GM13976 (cell line): ENCODE data around the gene KCNH1.
"Not testable (repeated sequence)": the region's sequence is repeated elsewhere in the genome, so short reads cannot be mapped to it uniquely, and the experiment has no call there.

Source experiments
- DNase-seq: peaks from one replicate; pipeline ENCODE4 v3.0.0; 2012; ENCODE audit warnings: low spot score
- in situ Hi-C: fragments of 300-500 bp; cut with MboI; formaldehyde crosslinking; loops from one replicate; pipeline ENCODE4 v1.12.0; 2022; ENCODE audit warnings: low sequenced_read_pairs, mixed read lengths, inconsistent platforms; ENCODE audit not compliant: unreplicated experiment
- TF ChIP-seq, protein P1 (sequence below): IDR thresholded peaks from 2 replicates; pipeline ENCODE4 v1.5.1; 2012; ENCODE audit warnings: borderline replicate concordance, mild to moderate bottlenecking; ENCODE audit not compliant: insufficient read depth; ENCODE audit errors: extremely low read depth, missing control alignments, control extremely low read depth

The KCNH1 gene

GRCh38 chr1:210949940-210950546 is 183.9 kb downstream of the KCNH1 start:
- in situ Hi-C loops = not testable (repeated sequence)
- DNase-seq = peak; percentile 42
- TF ChIP-seq, protein P1, sequence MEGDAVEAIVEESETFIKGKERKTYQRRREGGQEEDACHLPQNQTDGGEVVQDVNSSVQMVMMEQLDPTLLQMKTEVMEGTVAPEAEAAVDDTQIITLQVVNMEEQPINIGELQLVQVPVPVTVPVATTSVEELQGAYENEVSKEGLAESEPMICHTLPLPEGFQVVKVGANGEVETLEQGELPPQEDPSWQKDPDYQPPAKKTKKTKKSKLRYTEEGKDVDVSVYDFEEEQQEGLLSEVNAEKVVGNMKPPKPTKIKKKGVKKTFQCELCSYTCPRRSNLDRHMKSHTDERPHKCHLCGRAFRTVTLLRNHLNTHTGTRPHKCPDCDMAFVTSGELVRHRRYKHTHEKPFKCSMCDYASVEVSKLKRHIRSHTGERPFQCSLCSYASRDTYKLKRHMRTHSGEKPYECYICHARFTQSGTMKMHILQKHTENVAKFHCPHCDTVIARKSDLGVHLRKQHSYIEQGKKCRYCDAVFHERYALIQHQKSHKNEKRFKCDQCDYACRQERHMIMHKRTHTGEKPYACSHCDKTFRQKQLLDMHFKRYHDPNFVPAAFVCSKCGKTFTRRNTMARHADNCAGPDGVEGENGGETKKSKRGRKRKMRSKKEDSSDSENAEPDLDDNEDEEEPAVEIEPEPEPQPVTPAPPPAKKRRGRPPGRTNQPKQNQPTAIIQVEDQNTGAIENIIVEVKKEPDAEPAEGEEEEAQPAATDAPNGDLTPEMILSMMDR = peak; percentile 59

DNA sequence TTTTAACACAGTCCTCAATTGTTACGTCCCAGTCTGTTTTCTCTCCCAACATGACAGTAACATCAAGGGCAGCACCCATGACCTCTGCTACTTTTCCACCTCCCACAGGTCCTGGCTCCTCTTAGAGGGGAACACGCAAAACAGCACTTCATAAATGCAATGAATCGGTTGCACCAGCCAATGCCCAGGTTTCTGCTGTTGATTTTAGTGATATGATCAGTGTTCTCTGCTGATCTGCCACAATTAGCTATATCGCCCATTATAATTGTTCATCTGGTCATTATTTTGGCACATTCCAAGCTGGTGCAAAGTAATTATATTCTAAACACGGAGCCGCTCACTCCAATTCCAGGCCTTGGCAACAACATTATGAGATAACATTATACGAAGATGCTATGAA is 184.5 kb downstream of the KCNH1 start:
- no peak for DNase-seq
- TF ChIP-seq, protein P1 = no peak
- in situ Hi-C loops = no loop called here

DNA sequence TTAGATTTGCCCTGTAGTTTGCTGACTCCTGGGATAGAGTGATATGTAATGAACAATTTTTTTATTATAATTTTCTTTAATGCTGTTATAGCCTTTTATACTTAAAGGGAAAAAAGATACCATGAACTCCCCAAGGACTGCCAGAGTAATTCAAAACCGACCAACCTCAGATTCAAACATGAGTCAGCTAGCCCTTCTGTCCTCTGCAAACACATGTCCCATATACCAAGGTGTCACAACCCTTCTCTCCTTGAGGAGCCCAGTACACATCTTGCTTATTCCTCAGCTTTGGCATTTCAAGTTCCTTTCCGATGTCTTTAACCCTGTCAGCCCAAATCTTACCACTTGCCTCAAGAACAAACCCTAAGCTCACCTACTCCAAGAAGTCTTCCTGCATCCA is 184.9 kb downstream of the KCNH1 start:
- DNase-seq = no peak
- TF ChIP-seq, protein P1 = no peak
- in situ Hi-C loops = no loop called here

DNA sequence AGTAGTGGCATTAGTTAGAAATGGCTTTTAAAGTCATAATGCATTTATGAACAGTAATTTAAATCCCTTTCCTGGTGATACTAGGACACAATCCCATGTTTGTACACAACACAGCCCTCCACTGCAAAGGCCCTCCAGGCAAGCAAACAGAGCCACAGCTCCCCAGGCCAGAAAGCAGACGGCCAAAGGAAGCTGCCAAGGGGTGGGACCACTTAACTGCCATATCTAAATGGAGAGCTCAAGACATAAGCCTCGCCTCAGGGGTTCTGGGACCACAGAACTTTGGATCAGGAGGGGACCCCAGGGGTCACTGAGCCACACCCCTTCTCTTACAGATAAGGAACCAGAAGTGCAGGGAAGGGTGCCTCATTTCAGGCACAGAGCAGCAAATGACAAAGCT is 189.7 kb downstream of the KCNH1 start:
- in situ Hi-C loops = no loop called here
- TF ChIP-seq, protein P1 = no peak
- DNase-seq = no peak

GRCh38 chr1:210942513-210942912 is 191.4 kb downstream of the KCNH1 start:
- in situ Hi-C loops = no loop called here

DNA sequence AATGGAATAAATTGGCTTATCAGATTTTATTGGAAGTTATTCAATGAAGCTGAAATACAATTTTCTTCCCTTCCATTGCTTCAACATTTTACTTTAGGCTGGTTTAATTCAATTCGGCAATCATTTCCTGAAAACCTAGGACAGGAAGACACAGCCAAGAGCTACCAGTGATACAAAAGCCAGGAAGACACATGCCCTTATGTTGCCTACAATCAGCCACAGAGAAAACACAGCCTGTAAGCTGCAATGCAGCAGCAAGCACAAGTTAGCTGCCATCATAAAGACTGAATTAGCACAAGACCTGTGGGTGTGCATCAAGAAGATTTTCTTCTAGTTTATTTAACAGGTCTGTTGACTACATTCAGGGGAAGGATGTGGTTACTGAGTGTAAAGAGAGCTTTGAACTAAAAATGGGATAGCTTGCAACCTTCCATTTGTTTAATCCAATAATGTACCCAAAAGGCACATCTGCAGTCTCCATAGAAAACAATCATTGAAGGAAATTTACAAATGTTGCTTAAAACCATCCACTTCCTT is 193.8 kb downstream of the KCNH1 start:
- in situ Hi-C loops = no loop called here
- TF ChIP-seq, protein P1 = no peak
- DNase-seq = no peak

More at GRCh38 chr1:210942513-210942912, 191.4 kb downstream of the KCNH1 start:
- no peak for DNase-seq
- TF ChIP-seq, protein P1 = no peak

- no peak for DNase-seq
- TF ChIP-seq, protein P1 = no peak
- in situ Hi-C loops = no loop called here
Measured at GRCh38 chr1:210938416-210938925, 195.5 kb downstream of the KCNH1 start.
